C4-2B (cell line): ENCODE measurements around the gene CCSER1.

Experiments used
- ZFX ChIP-seq: fragments of 450-650 bp; IDR thresholded peaks from 2 replicates; pipeline ENCODE4 v1.6.1; 2017
- TF ChIP-seq, protein P1 (sequence below): fragments of 450-650 bp; conservative IDR thresholded peaks from 2 replicates; pipeline ENCODE4 v1.5.1; 2017; ENCODE audit warnings: mild to moderate bottlenecking

DNA sequence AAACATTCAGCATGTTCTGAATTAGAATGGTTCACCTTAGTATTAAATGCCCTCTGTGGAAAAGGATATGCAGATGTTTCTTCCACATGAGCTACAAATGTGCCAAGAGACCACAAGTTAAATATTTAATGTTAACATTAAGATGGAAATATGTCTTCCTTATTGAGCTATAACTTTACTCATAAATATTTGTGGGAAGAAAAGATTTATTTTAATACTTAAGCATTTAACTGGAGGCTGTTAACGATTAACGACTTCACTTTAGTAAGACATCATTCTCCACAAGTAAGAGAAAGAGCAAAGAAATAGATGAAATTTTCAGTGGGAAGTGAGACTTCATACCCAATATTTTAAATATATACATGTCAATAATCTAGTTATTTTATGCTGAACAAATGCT is 1130.5 kb downstream of the CCSER1 start:
- TF ChIP-seq, protein P1, sequence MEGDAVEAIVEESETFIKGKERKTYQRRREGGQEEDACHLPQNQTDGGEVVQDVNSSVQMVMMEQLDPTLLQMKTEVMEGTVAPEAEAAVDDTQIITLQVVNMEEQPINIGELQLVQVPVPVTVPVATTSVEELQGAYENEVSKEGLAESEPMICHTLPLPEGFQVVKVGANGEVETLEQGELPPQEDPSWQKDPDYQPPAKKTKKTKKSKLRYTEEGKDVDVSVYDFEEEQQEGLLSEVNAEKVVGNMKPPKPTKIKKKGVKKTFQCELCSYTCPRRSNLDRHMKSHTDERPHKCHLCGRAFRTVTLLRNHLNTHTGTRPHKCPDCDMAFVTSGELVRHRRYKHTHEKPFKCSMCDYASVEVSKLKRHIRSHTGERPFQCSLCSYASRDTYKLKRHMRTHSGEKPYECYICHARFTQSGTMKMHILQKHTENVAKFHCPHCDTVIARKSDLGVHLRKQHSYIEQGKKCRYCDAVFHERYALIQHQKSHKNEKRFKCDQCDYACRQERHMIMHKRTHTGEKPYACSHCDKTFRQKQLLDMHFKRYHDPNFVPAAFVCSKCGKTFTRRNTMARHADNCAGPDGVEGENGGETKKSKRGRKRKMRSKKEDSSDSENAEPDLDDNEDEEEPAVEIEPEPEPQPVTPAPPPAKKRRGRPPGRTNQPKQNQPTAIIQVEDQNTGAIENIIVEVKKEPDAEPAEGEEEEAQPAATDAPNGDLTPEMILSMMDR: no peak
- TF ChIP-seq ZFX: no peak
